Small intestine (tissue), 7 donors: ENCODE results near the gene MYL11. TPM values are rescaled to one million over a fixed set of nuclear protein-coding genes. Genes with fewer than 3 reads are reported as not detected.
A peak's percentile ranks its signal among the peaks of the same experiment; 100 is the strongest.
"Not testable (repeated sequence)": the region's sequence is repeated elsewhere in the genome, so short reads cannot be mapped to it uniquely, and the experiment has no call there.

ENCODE experiments used
- DNase-seq, 2 donors: peaks; one replicate each; pipeline versions ENCODE4 v3.0.0 to v3.0.0-alpha.2; 2013
- FAIRE-seq: peaks from 2 replicates; lab custom pipeline; 2012; peaks lifted over from hg19 to GRCh38; lab: Jason Lieb, UNC
- H3K27ac ChIP-seq, 3 donors: one replicate each; pipeline ENCODE4 v1.5.1; 2013; ENCODE audit warnings: low read length in 2 of 3, mild to moderate bottlenecking in 2 of 3, control low read depth in 1 of 3, inconsistent platforms in 1 of 3, low read depth in 1 of 3, moderate library complexity in 1 of 3
- H3K27me3 ChIP-seq, 3 donors: one replicate each; pipeline ENCODE4 v1.6.1; 2013; ENCODE audit warnings: low read length in 3 of 3, inconsistent platforms in 1 of 3; ENCODE audit not compliant: control insufficient read depth in 3 of 3, insufficient read depth in 3 of 3
- H3K36me3 ChIP-seq, 3 donors: one replicate each; pipeline ENCODE4 v1.6.1; 2013; ENCODE audit warnings: low read length in 3 of 3, inconsistent platforms in 1 of 3, low read depth in 1 of 3, mild to moderate bottlenecking in 1 of 3, moderate library complexity in 1 of 3; ENCODE audit not compliant: control insufficient read depth in 3 of 3, insufficient read depth in 2 of 3
- H3K4me1 ChIP-seq, 3 donors: one replicate each; pipeline ENCODE4 v1.6.1; 2013; ENCODE audit warnings: low read length in 2 of 3, inconsistent platforms in 1 of 3, low read depth in 1 of 3, mild to moderate bottlenecking in 1 of 3, moderate library complexity in 1 of 3; ENCODE audit not compliant: control insufficient read depth in 3 of 3, insufficient read depth in 2 of 3
- H3K4me3 ChIP-seq, 3 donors: one replicate each; pipeline ENCODE4 v1.5.1; 2013; ENCODE audit warnings: low read length in 3 of 3, control low read depth in 1 of 3, inconsistent platforms in 1 of 3, low read depth in 1 of 3, mild to moderate bottlenecking in 1 of 3, moderate library complexity in 1 of 3
- H3K9me3 ChIP-seq, 2 donors: one replicate each; pipeline ENCODE4 v1.6.1; 2013; ENCODE audit warnings: low read depth in 1 of 2, low read length in 1 of 2; ENCODE audit not compliant: control insufficient read depth in 2 of 2, insufficient read depth in 1 of 2
- WGBS, 3 donors: extraction: QIAGEN DNeasy Blood & Tissue Kit; methylation state at CpG; one replicate each; pipeline ENCODE4 v1.1.7; 2013; 5-methylcytosine and 5-hydroxymethylcytosine counted together
- polyA plus RNA-seq, 4 donors: library from polyadenylated mRNA; stranded (reverse) in 3 of 4; unstranded in 1 of 4; fragments of 200-250 nt in 3 of 4; fragments of 120-200 nt in 1 of 4; gene quantifications; one replicate each; pipeline versions ENCODE4 v1.2.1 to v1.2.3, GENCODE V29; 2013
- donor health status: healthy with polysubstance abuse.
- donor health status: control.
- donor health status: control.
- donor health status: Bipolar disorder and iron deficiency.
- donor health status: healthy.

Gene MYL11
- polyA plus RNA-seq, 4 donors: 0.82 to 26.3 (median 1.9) TPM; not detected in 1

DNA sequence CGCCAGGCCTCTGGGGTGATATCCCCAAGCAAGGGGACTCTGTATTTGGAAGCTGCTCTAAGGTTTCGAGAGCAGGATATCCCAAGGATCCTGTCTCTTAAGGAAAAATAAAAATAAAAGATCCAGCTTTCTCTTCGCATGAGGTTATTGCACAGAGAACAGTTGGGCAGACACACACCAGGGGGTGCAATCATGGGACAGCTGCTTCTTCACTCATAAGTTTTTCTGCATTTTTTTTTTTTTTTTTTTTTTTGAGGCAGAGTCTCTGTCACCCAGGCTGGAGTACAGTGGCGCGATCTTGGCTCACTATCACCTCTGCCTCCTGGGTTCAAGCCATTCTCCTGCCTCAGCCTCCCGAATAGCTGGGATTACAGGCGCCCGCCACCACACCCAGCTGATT, 32.6 kb upstream of the MYL11 start:
- not testable (repeated sequence) for H3K27me3 ChIP-seq, DNase-seq, H3K4me3 ChIP-seq, H3K9me3 ChIP-seq, H3K4me1 ChIP-seq, H3K36me3 ChIP-seq, H3K27ac ChIP-seq, FAIRE-seq
- 92 to 95% (median 94%) methylated on average over 8 of the region's 8 CpGs for WGBS, 3 donors

DNA sequence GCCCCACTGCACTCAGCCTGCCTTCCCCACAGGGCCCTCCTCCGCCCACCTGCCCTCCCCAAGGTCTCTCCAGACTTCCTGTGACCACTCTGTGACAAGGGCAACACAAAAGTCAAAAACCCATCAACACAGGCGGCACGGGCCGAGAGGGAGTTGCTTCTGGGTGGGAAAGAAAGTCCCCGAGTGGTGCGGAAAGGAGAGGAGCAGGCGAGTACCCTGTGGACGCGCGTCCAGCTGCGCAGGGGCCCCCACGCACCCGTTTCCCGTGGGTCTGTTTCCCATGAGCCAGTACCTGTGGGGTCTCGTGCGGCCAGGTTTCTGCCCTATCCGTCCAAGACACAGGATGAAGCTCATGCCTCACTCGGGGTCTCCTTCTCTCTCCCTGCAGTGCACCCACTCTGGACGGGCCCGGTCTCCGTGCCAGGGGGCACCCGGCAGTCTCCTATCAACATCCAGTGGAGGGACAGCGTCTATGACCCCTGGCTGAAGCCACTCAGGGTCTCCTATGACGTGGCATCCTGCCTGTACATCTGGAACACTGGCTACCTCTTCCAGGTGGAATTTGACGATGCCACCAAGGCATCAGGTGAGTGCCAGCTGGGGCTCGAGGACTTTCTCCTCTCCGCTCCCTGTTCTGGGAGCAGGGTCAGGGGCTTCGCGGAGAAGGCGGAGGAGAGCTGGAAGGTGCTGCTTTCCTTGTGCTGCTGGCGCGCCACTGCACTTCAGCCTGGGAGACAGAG, 31.7 kb upstream of the MYL11 start:
- Histone ChIP-seq H3K4me1 (no peaks in the 10 kb centered on the region), H3K4me3 (no peak overlapping the region), H3K27ac (no peak overlapping the region), H3K27me3 (no peaks in the 10 kb centered on the region), H3K36me3 (peaks cover 0 to 4% (median 0%) of the 10 kb centered on the region in 3 donors), H3K9me3 (peaks cover 0 to 6% of the 10 kb centered on the region in 2 donors)
- no peak for FAIRE-seq
- no peak for DNase-seq
- 90 to 94% (median 93%) methylated on average over 31 to 32 of the region's 32 CpGs for WGBS, 3 donors

DNA sequence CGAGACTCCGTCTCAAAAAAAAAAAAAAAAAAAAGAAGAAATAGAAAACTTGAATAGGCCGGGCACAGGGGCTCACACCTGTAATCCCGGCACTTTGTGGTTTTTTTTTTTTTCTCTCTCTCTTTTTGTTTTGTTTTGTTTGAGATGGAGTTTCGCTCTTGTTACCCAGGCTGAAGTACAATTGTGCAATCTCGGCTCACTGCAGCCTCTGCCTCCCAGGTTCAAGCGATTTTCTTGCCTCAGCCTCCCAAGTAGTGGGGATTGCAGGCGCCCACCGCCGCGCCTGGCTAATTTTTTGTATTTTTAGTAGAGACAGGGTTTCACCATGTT, 31.1 kb upstream of the MYL11 start:
- WGBS, 3 donors: 91 to 94% (median 92%) methylated on average over 11 of the region's 11 CpGs
- not testable (repeated sequence) for H3K4me1 ChIP-seq, H3K4me3 ChIP-seq, H3K9me3 ChIP-seq, DNase-seq, H3K27me3 ChIP-seq, H3K36me3 ChIP-seq, H3K27ac ChIP-seq, FAIRE-seq

DNA sequence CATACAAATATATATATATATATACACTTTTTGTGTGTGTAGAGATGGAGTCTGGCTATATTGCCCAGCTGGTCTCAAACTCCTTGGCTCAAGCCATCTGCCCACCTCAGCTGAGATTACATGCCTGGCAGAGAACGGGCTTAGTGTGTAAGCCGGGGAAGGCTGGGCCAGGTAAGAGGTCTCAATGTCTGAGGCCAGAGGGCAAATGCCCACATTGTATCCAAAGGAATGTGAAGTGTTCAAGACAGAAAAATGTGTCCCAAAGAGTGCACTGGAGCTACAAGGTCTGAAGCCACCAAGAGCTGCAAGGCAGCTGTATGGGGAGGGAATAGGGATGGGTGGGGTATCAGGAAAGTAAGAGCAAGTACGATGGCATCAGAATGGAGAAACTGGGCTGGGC, 28.3 kb upstream of the MYL11 start:
- Histone ChIP-seq H3K27ac (no peak overlapping the region), H3K4me1 (peaks cover 0 to 13% (median 2%) of the 10 kb centered on the region in 3 donors), H3K4me3 (no peak overlapping the region), H3K27me3 (no peaks in the 10 kb centered on the region), H3K36me3 (peaks cover 0 to 19% (median 5%) of the 10 kb centered on the region in 3 donors), H3K9me3 (no peaks in the 10 kb centered on the region)
- DNase-seq: no peak
- FAIRE-seq: no peak
- WGBS, 3 donors: 89 to 97% (median 95%) methylated on average over 3 of the region's 3 CpGs

DNA sequence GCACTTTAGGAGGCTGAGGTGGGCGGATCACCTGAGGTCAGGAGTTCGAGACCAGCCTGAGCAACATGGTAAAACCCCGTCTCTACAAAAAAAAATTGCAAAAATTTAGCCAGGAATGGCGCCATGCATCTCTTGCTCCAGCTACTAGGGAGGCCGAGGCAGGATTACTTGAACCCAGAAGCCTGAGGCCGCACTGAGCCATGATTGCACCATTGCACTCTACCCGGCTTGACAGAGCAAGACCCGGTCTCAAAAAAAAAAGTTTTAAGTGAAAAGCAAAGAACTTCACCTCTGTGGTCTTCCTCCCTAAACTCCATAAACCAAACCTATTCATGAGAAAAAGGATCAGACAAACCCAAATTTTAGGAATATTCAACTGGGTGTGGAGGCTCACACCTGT, 26.5 kb upstream of the MYL11 start:
- H3K27ac ChIP-seq: no peak overlapping the region
- no peak overlapping the region for H3K4me3 ChIP-seq
- WGBS, 3 donors: 96 to 98% (median 97%) methylated on average over 8 of the region's 8 CpGs
- H3K4me1 ChIP-seq: peaks cover 0 to 14% (median 2%) of the 10 kb centered on the region in 3 donors
- no peaks in the 10 kb centered on the region for H3K27me3 ChIP-seq
- DNase-seq: no peak
- no peak for FAIRE-seq
- H3K36me3 ChIP-seq: peaks cover 0 to 38% (median 8%) of the 10 kb centered on the region in 3 donors
- H3K9me3 ChIP-seq: no peaks in the 10 kb centered on the region

DNA sequence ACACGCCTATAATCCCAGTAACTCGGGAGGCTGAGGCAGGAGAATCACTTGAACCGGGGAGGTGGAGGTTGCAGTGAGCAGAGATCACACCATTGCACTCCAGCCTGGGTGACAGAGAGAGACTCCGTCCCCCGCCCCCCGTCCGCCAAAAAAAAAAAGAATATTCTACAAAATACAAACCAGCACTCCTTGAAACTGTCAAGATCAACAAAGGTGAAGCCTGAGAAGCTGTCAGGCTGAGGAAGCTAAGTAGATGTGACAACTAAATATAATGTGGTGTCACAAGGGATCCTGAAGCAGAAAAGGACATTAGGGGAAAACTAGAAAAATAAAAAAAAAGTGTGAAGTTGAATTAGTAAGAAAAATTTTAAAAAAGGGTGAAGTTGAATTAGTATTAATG, 25.7 kb upstream of the MYL11 start:
- 95 to 98% (median 97%) methylated on average over 7 of the region's 7 CpGs for WGBS, 3 donors
- no peaks in the 10 kb centered on the region for H3K27me3 ChIP-seq
- H3K4me3 ChIP-seq: no peak overlapping the region
- H3K36me3 ChIP-seq: peaks cover 0 to 46% (median 11%) of the 10 kb centered on the region in 3 donors
- no peaks in the 10 kb centered on the region for H3K9me3 ChIP-seq
- no peak for FAIRE-seq
- H3K27ac ChIP-seq: no peak overlapping the region
- H3K4me1 ChIP-seq: peaks cover 2 to 20% (median 2%) of the 10 kb centered on the region in 3 donors
- DNase-seq: no peak

DNA sequence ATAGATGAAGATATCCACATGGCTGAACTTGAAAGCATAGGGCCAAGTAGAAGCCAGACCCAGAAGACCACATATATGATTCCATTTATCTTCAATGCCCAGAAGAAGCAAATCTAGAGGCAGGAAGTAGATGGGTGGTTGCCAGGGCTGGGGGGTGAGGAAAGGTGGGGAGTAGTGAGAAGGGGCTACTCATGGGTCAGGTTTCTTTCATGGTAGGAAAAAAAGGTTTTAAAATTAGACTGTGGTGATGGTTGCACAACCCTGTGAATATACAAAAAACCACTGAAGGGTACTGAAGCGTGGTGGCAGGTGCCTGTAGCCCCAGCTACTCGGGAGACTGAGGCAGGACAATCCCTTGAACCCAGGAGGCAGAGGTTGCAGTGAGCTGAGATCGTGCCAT, 24.9 kb upstream of the MYL11 start:
- H3K27ac ChIP-seq: no peak overlapping the region
- DNase-seq (no peak), FAIRE-seq (no peak)
- no peaks in the 10 kb centered on the region for H3K9me3 ChIP-seq
- peaks cover 2 to 24% (median 6%) of the 10 kb centered on the region in 3 donors for H3K4me1 ChIP-seq
- H3K27me3 ChIP-seq: no peaks in the 10 kb centered on the region
- WGBS, 3 donors: 72 to 91% (median 75%) methylated on average over 3 of the region's 3 CpGs
- H3K4me3 ChIP-seq: no peak overlapping the region
- H3K36me3 ChIP-seq: peaks cover 0 to 50% (median 11%) of the 10 kb centered on the region in 3 donors

DNA sequence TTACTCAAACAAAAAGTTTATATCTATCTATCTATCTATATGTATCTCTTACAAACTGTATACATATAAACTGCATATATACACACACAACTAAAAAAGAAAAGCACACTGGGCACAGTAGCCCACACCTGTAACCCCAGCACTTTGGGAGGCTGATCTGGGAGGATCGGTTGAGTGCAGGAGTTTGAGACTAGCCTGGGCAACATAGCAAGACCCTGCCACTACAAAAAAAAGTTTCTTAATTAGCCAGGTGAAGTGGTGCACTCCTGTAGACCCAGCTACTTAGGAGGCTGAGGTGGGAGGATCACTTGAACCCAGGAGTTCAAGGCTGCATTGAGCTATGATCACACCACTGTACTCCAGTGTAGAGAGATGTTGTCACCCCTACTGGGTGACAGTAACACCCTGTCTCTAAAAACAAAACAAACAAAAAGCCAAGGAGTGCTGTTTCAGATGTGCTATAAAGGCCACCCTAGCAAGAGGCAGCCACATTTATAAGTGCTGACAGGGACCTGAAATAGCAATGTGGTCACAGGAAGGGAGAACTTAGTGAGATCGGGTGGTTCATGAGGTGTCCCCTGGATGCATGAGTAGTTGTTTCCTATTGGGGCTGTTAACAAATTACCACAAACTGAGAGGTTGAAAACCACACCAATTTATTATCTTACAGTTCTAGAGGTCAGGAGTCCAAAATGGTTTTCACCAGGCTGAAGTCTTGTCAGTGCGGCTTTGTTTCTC, 24.3 kb upstream of the MYL11 start:
- Histone ChIP-seq H3K4me1 (peaks cover 2 to 24% (median 6%) of the 10 kb centered on the region in 3 donors), H3K4me3 (no peak overlapping the region), H3K36me3 (peaks cover 0 to 50% (median 11%) of the 10 kb centered on the region in 3 donors), H3K9me3 (no peaks in the 10 kb centered on the region), H3K27me3 (no peaks in the 10 kb centered on the region), H3K27ac (peak overlapping the region; percentile 4 to 70 (median 20))
- FAIRE-seq: no peak
- 32 to 56% (median 38%) methylated on average over 3 of the region's 3 CpGs for WGBS, 3 donors
- DNase-seq: peak; percentile 60 to 75
